IPS-18c (cell line): Measurements from ENCODE around the gene PHACTR1.

Experiments used
- H3K4me3 ChIP-seq: 2 replicates; pipeline ENCODE4 v1.7.0; 2013; ENCODE audit warnings: low read depth, mild to moderate bottlenecking, low read length, moderate library complexity; ENCODE audit not compliant: insufficient read depth
- H3K9me3 ChIP-seq: one replicate; pipeline ENCODE4 v1.6.1; 2013; ENCODE audit warnings: mild to moderate bottlenecking, low read length, moderate library complexity; ENCODE audit not compliant: control insufficient read depth, insufficient read depth

PHACTR1 gene

DNA sequence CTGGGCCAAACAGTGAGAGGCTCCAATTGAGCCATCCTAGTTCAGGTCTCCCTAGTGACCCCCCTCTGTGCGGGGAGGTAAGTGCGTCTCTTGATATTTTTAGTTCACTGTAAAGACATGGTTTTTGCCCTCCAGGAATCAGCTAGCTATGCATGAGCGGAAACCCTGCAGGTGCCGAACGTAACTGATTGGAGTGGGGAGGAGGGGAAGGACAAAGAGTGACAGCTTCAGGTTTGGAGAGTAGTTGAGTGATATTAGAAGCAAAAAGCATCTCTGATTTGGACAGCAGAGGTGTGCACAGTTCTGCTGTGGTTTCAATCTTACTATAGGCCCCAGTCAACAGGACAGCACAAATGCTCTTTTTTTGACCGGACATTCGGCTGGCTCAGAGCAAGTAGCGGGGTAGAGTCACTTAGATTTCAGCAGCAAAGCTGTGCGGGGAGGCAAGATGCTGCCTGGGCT is 580.0 kb downstream of the PHACTR1 start:
- Histone ChIP-seq H3K4me3 (no peak overlapping the region), H3K9me3 (no peaks in the 10 kb centered on the region)

DNA sequence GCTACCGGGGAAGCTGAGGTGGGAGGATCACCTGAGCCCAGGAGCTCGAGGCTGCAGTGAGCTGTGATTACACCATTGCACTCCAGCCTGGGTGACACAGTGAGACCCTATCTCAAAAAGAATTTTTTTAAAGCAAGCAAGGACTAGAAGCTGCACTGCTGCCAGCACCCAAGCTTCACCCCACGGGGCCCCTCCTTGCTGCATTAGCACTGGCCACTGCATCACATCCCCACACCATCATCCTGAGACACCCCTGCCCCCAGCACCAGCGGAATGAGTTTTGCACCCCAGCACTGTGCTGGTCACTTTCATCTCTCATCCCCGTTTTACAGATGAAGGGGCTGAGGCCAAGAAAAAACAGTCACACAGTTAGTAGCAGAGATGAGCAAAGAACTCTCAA is 580.8 kb downstream of the PHACTR1 start:
- no peak overlapping the region for H3K4me3 ChIP-seq
- H3K9me3 ChIP-seq, result no peaks in the 10 kb centered on the region

GRCh38 chr6:13298446-13298845 is 581.9 kb downstream of the PHACTR1 start:
- no peaks in the 10 kb centered on the region for H3K9me3 ChIP-seq

DNA sequence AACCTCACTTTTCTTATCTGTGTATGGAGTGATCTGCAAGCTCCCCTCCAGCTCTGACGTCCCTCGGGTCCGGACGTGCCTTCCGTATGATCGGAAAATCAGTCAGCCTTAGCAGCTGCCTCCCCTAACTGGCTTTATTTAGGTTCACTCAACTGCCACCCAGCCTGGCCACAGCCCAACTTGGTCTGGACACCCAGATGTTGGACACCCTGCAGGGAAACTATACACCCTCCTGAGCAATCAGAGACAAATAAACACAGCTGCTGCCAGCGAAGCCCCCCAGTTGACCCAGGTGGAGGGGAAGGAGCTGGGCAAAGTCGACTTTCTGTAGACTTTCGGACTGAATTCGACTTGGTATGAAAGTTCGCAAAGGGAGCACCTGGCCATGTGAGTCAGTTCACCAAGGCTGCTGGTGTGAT is 582.8 kb downstream of the PHACTR1 start:
- Histone ChIP-seq H3K9me3 (no peaks in the 10 kb centered on the region), H3K4me3 (no peak overlapping the region)

More at GRCh38 chr6:13298446-13298845, 581.9 kb downstream of the PHACTR1 start:
- no peak overlapping the region for H3K4me3 ChIP-seq

DNA sequence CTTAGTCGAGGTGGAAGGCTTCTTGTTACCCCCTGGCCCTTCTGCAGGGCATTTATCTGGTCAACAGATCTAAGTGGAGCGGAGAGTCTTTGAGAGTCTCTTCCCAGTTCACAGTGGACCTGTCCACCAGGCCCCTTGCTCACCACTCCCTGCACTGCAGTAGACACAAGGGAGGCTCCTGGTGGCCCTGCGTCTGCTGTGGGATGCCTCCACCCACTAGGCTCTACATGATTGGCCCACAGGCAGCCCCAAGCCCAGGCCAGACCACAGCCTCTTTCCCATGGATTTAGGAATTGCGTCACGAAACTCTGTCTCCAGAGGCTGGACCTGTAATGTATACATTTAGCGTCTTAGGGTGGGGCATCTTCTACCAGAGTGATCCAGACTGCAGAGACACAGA is 583.4 kb downstream of the PHACTR1 start:
- H3K9me3 ChIP-seq, result no peaks in the 10 kb centered on the region
- no peak overlapping the region for H3K4me3 ChIP-seq

- Histone ChIP-seq H3K9me3 (no peaks in the 10 kb centered on the region), H3K4me3 (no peak overlapping the region)
These were observed 584.4 kb downstream of the PHACTR1 start for GRCh38 chr6:13300643-13301590.

- H3K9me3 ChIP-seq, result no peaks in the 10 kb centered on the region
- H3K4me3 ChIP-seq, result no peak overlapping the region
These were observed 585.7 kb downstream of the PHACTR1 start for GRCh38 chr6:13302291-13302690.

DNA sequence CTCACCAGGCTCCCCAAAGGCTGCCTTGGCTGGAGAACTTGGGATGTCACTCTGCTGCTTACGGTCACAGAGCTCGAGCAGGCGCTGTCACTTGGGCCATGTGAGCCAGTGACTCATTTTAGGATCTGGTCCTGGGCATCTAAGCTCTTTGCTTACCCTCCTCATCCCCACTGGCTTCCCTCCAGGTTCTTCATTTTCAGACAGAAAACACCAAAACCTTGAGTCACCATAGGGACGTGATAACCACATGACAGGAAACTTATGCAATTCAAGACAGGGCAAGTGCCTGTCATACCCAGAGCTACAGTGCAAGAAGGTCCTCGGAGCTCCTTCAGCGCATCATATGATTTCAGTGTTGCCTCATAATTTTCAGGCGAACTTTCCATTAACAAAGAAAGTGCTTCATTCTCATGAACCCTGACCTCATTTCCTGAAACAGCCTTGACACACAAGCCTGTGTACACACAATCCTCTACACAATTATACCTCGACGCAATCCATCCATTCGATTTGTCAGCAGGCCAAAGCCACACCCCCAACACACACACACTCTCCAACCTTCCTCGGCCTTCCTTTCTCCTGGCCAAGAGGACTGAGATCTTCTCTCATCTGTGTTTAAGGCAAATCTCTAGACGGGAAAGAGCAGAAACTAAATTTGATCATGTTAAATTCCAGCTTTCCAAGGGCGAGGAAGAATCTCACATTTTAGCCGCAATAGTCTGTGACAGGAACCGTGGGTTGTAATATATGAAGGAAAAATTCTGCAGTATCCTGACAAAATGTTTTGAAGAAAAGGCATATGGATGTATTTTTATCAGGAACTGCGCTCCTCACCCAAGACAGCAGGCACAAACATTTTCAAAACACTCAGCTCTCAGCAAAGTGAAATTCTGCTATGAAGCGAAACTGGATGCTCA is 586.4 kb downstream of the PHACTR1 start:
- H3K9me3 ChIP-seq, result no peaks in the 10 kb centered on the region
- no peak overlapping the region for H3K4me3 ChIP-seq

DNA sequence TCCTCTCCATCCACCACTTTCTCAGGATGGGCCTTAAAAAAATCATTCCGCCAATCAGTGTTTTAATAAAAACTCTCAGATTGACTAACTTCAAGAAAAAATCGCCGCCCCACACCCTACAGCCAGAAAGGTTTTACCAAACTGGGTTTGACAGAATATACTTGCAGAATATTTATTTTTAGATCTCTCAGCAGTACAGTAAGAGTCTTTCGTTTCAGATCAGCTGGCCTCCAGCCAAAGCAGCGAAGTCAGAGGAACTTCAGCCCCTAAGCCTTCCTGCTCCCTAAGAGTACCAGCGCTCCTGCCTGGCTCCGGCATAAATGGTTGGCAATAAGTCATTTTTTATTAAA is 587.1 kb downstream of the PHACTR1 start:
- no peak overlapping the region for H3K4me3 ChIP-seq

GRCh38 chr6:13304101-13304500 is 587.5 kb downstream of the PHACTR1 start:
- H3K4me3 ChIP-seq, result no peak overlapping the region

More for the DNA sequence above, 587.1 kb downstream of the PHACTR1 start:
- H3K9me3 ChIP-seq, result no peaks in the 10 kb centered on the region

DNA sequence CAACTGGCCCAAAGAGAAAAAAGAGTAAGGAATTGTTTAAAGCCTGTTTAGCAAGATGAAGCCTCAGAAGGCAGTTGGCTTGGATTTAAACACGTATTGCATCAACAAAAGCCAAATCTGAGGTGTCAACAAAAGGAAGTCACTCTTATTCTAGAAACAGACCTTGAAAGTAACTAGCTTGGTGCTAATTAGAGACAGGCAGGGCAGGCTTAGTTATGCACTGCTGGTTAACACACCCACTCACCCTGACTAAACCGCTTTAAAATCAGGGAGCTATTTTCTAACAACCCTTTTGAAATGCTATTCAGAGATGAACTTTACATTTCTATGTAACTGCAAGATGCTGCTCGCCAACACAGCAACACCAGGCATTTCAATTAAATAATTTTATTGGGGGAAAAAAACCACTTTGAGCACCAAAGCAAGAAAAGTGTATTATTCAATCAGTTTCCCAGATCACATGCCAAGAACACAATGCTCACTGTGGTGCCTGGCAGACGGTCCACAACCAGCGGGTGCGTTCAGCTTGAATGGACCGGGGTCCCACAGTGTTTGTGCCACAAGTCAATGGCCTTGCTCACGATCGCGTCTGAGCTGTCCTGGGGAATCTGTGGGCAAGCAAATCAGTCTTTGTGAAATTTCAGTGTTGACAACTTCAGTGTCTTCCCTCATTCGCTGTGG is 588.2 kb downstream of the PHACTR1 start:
- Histone ChIP-seq H3K9me3 (no peaks in the 10 kb centered on the region), H3K4me3 (no peak overlapping the region)

More at GRCh38 chr6:13304101-13304500, 587.5 kb downstream of the PHACTR1 start:
- no peaks in the 10 kb centered on the region for H3K9me3 ChIP-seq

DNA sequence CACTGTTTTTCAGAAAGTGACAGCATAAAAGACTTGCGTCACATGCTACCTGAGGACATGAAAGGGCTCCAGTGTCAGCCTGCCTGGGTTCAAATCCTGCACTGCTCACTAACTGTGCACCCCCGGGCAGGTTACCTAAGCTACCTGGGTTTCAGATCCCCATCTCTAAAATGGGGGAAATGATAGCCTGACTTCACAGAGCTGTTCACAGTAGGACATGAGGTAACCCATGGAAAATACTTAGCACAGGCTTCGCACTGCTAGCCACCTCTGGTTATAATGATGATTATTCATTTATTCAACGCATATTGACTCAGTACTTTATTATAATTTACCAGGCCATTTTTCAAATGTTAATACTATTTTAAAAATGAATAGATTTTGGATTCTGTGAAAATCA is 588.7 kb downstream of the PHACTR1 start:
- Histone ChIP-seq H3K4me3 (no peak overlapping the region), H3K9me3 (no peaks in the 10 kb centered on the region)

GRCh38 chr6:13305791-13306190 is 589.2 kb downstream of the PHACTR1 start:
- H3K4me3 ChIP-seq, result no peak overlapping the region
- no peaks in the 10 kb centered on the region for H3K9me3 ChIP-seq

DNA sequence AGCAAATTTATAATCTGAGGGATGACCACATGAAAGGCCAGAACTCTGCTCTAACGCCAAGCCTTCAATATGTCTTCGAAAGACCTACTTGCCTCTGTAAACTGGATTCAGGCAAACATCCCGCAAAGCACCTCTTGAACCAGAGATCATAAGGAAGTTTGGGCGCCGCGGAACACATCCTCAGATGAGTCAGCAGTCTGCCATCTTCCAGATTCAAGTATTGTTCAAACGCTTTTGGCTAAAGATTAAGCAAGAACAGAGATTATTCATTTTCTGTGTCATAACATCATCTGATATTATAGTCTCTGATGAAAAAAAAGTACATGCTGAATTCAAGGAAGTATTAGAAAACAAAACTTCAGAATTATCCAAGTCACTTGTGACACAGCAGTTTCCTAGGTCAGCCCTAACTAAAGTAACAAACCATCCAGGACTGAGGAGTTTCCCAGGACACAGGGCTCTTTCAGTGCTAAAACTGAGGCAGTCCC is 591.0 kb downstream of the PHACTR1 start:
- no peak overlapping the region for H3K4me3 ChIP-seq
- no peaks in the 10 kb centered on the region for H3K9me3 ChIP-seq

GRCh38 chr6:13308332-13308731 is 591.8 kb downstream of the PHACTR1 start:
- H3K9me3 ChIP-seq, result no peaks in the 10 kb centered on the region
- H3K4me3 ChIP-seq, result no peak overlapping the region

GRCh38 chr6:13311155-13311554 is 594.6 kb downstream of the PHACTR1 start:
- no peaks in the 10 kb centered on the region for H3K9me3 ChIP-seq

GRCh38 chr6:13314806-13315205 is 598.2 kb downstream of the PHACTR1 start:
- H3K4me3 ChIP-seq, result no peak overlapping the region

More at GRCh38 chr6:13311155-13311554, 594.6 kb downstream of the PHACTR1 start:
- H3K4me3 ChIP-seq, result no peak overlapping the region

More at GRCh38 chr6:13314806-13315205, 598.2 kb downstream of the PHACTR1 start:
- H3K9me3 ChIP-seq, result no peaks in the 10 kb centered on the region
